ENCODE measurements around the gene CARD11.

- TF ChIP-seq CTCF (IDR thresholded peaks at IDR 0.05) (no peak), POLR2A (IDR thresholded peaks at IDR 0.05) (no peak)
Measured at GRCh38 chr7:3021825-3022224, 21.8 kb downstream of the CARD11 start.

Measured in right lobe of liver (tissue), 4 donors.